HepG2 (cell line): ENCODE data around the gene SOCS7. TPM values are rescaled to one million over a fixed set of nuclear protein-coding genes. Genes with fewer than 3 reads are reported as not detected.

Experiments used
- EED ChIP-seq: sonication (generic); formaldehyde crosslinking; IDR thresholded peaks from 2 replicates; pipeline ENCODE4 v1.5.0; 2020; ENCODE audit warnings: mild to moderate bottlenecking, missing genetic modification reagents
- IRF2 ChIP-seq: IDR thresholded peaks from 2 replicates; pipeline ENCODE4 v1.6.1; 2018; ENCODE audit warnings: missing genetic modification reagents, missing compliant biosample characterization
- PAWR ChIP-seq: sonication (generic); formaldehyde crosslinking; IDR thresholded peaks from 2 replicates; pipeline ENCODE4 v1.4.0; 2020; ENCODE audit warnings: missing genetic modification reagents, mild to moderate bottlenecking, borderline replicate concordance
- SCMH1 ChIP-seq: sonication (generic); formaldehyde crosslinking; IDR thresholded peaks from 2 replicates; pipeline ENCODE4 v1.9.0; 2021; ENCODE audit warnings: missing genetic modification reagents, mild to moderate bottlenecking, borderline replicate concordance
- XRCC5 ChIP-seq: fragments of 200-400 bp; formaldehyde crosslinking; optimal IDR thresholded peaks from 2 replicates; pipeline ENCODE3; 2017; ENCODE audit warnings: mild to moderate bottlenecking, low read length
- ZNF335 ChIP-seq: sonication (generic); formaldehyde crosslinking; IDR thresholded peaks from 2 replicates; pipeline ENCODE4 v1.4.0; 2020; ENCODE audit warnings: missing genetic modification reagents
- ZNF431 ChIP-seq: sonication (generic); formaldehyde crosslinking; IDR thresholded peaks from 2 replicates; pipeline ENCODE4 v1.9.0; 2022; ENCODE audit warnings: missing genetic modification reagents, low read depth, mild to moderate bottlenecking, borderline replicate concordance
- ZNF451 ChIP-seq: sonication (generic); formaldehyde crosslinking; IDR thresholded peaks from 2 replicates; pipeline ENCODE4 v1.5.0; 2020; ENCODE audit warnings: mild to moderate bottlenecking, missing genetic modification reagents
- ZNF567 ChIP-seq: sonication (generic); formaldehyde crosslinking; IDR thresholded peaks from 2 replicates; pipeline ENCODE4 v1.8.1; 2023; ENCODE audit warnings: mild to moderate bottlenecking, missing genetic modification reagents, borderline replicate concordance
- ZNF644 ChIP-seq: IDR thresholded peaks from 2 replicates; pipeline ENCODE4 v1.6.1; 2016; ENCODE audit warnings: low read depth
- ZNF670 ChIP-seq: sonication (generic); formaldehyde crosslinking; IDR thresholded peaks from 2 replicates; pipeline ENCODE4 v1.8.0; 2022; ENCODE audit warnings: mild to moderate bottlenecking, missing genetic modification reagents, borderline replicate concordance
- ZNF749 ChIP-seq: sonication (generic); formaldehyde crosslinking; IDR thresholded peaks from 2 replicates; pipeline ENCODE4 v1.8.0; 2022; ENCODE audit warnings: mild to moderate bottlenecking, missing genetic modification reagents, moderate library complexity, borderline replicate concordance
- ZSCAN30 ChIP-seq: sonication (generic); formaldehyde crosslinking; IDR thresholded peaks from 2 replicates; pipeline ENCODE4 v1.5.0; 2020; ENCODE audit warnings: mild to moderate bottlenecking, missing genetic modification reagents
- polyA plus RNA-seq, 8 experiments: library from polyadenylated mRNA; depleted of rRNA in 3 of 8; stranded (reverse) in 7 of 8; unstranded in 1 of 8; fragments of >200 nt; fragmentation: Illumina TruSeq in 4 of 8; extraction: Trizol in 4 of 8; gene quantifications; 2 replicates each; pipeline versions ENCODE4 v1.2.1 to v1.2.3, GENCODE V29; 2011 to 2016; ENCODE audit warnings: low read depth in 4 of 8, missing spikeins in 1 of 8, mixed read lengths in 1 of 8; ENCODE audit not compliant: insufficient read depth in 1 of 8
- total RNA-seq, 5 experiments: library from RNA; depleted of rRNA; stranded (reverse); fragments of >200 nt; fragmentation: Illumina TruSeq; extraction: Trizol; gene quantifications; 2 replicates each; pipeline ENCODE4 v1.2.3, GENCODE V29; 2016; ENCODE audit warnings: low read depth in 1 of 5
- TF ChIP-seq, protein P1 (sequence below): sonication (generic); formaldehyde crosslinking; IDR thresholded peaks from 2 replicates; pipeline ENCODE4 v1.5.1; 2020; ENCODE audit warnings: missing genetic modification reagents, mild to moderate bottlenecking, borderline replicate concordance
- TF ChIP-seq, protein P2 (sequence below): sonication (generic); formaldehyde crosslinking; IDR thresholded peaks from 2 replicates; pipeline ENCODE4 v1.4.0; 2020; ENCODE audit warnings: missing genetic modification reagents, mild to moderate bottlenecking, borderline replicate concordance
- TF ChIP-seq, protein P3 (sequence below): sonication (generic); formaldehyde crosslinking; IDR thresholded peaks from 2 replicates; pipeline ENCODE4 v1.4.0; 2020; ENCODE audit warnings: missing genetic modification reagents
- TF ChIP-seq, protein P4 (sequence below): sonication (generic); formaldehyde crosslinking; IDR thresholded peaks from 2 replicates; pipeline ENCODE4 v1.4.0; 2020; ENCODE audit warnings: low read depth, mild to moderate bottlenecking, missing genetic modification reagents

SOCS7 gene
- total and polyA plus RNA-seq, 2 of the 13 experiments (the other 11 are each of a cell fraction or from before 2014, with no cell fraction given) = 19.2 to 24.2 TPM

DNA sequence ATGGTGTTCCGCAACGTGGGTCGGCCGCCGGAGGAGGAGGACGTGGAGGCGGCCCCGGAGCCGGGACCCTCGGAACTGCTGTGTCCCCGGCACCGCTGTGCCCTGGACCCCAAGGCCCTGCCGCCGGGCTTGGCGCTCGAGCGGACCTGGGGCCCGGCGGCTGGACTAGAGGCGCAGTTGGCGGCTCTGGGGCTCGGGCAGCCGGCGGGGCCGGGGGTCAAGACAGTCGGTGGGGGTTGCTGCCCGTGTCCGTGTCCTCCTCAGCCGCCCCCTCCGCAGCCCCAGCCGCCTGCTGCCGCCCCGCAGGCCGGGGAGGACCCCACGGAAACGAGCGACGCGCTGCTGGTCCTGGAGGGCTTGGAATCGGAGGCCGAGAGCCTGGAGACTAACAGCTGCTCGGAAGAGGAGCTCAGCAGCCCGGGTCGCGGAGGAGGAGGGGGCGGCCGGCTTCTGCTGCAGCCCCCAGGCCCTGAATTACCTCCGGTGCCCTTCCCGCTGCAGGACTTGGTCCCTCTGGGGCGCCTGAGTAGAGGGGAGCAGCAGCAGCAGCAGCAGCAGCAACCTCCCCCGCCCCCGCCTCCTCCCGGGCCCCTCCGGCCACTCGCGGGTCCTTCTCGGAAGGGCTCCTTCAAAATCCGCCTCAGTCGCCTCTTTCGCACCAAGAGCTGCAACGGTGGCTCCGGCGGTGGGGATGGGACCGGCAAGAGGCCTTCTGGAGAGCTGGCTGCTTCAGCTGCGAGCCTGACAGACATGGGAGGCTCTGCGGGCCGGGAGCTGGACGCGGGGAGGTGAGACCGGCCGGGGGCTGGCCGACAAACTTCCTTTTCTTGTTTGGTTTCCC, 821 bp downstream of the SOCS7 start (continued):
- TF ChIP-seq, protein P1, sequence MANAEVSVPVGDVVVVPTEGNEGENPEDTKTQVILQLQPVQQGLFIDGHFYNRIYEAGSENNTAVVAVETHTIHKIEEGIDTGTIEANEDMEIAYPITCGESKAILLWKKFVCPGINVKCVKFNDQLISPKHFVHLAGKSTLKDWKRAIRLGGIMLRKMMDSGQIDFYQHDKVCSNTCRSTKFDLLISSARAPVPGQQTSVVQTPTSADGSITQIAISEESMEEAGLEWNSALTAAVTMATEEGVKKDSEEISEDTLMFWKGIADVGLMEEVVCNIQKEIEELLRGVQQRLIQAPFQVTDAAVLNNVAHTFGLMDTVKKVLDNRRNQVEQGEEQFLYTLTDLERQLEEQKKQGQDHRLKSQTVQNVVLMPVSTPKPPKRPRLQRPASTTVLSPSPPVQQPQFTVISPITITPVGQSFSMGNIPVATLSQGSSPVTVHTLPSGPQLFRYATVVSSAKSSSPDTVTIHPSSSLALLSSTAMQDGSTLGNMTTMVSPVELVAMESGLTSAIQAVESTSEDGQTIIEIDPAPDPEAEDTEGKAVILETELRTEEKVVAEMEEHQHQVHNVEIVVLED (CRISPR knock-in tag) = no peak
- TF ChIP-seq ZNF431 (CRISPR knock-in tag) (no peak), ZNF451 (CRISPR knock-in tag) (no peak), IRF2 (0 out of 2 replicates have a peak, but pooled peaks have one; percentile 33), ZNF670 (CRISPR knock-in tag) (no peak), PAWR (CRISPR knock-in tag) (no peak), XRCC5 (no peak), ZNF749 (CRISPR knock-in tag) (no peak), EED (no peak), ZNF567 (CRISPR knock-in tag) (no peak), ZSCAN30 (CRISPR knock-in tag) (no peak), ZNF335 (CRISPR knock-in tag) (no peak), SCMH1 (CRISPR knock-in tag) (no peak), ZNF644 (CRISPR knock-in tag) (no peak)
- TF ChIP-seq, protein P2, sequence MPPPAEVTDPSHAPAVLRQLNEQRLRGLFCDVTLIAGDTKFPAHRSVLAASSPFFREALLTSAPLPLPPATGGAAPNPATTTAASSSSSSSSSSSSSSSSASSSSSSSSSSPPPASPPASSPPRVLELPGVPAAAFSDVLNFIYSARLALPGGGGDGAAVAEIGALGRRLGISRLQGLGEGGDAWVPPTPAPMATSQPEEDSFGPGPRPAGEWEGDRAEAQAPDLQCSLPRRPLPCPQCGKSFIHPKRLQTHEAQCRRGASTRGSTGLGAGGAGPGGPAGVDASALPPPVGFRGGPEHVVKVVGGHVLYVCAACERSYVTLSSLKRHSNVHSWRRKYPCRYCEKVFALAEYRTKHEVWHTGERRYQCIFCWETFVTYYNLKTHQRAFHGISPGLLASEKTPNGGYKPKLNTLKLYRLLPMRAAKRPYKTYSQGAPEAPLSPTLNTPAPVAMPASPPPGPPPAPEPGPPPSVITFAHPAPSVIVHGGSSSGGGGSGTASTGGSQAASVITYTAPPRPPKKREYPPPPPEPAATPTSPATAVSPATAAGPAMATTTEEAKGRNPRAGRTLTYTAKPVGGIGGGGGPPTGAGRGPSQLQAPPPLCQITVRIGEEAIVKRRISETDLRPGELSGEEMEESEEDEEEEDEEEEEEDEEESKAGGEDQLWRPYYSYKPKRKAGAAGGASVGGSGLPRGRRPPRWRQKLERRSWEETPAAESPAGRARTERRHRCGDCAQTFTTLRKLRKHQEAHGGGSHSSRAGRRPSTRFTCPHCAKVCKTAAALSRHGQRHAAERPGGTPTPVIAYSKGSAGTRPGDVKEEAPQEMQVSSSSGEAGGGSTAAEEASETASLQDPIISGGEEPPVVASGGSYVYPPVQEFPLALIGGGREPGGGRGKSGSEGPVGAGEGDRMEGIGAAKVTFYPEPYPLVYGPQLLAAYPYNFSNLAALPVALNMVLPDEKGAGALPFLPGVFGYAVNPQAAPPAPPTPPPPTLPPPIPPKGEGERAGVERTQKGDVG (CRISPR knock-in tag) = no peak
- TF ChIP-seq, protein P3, sequence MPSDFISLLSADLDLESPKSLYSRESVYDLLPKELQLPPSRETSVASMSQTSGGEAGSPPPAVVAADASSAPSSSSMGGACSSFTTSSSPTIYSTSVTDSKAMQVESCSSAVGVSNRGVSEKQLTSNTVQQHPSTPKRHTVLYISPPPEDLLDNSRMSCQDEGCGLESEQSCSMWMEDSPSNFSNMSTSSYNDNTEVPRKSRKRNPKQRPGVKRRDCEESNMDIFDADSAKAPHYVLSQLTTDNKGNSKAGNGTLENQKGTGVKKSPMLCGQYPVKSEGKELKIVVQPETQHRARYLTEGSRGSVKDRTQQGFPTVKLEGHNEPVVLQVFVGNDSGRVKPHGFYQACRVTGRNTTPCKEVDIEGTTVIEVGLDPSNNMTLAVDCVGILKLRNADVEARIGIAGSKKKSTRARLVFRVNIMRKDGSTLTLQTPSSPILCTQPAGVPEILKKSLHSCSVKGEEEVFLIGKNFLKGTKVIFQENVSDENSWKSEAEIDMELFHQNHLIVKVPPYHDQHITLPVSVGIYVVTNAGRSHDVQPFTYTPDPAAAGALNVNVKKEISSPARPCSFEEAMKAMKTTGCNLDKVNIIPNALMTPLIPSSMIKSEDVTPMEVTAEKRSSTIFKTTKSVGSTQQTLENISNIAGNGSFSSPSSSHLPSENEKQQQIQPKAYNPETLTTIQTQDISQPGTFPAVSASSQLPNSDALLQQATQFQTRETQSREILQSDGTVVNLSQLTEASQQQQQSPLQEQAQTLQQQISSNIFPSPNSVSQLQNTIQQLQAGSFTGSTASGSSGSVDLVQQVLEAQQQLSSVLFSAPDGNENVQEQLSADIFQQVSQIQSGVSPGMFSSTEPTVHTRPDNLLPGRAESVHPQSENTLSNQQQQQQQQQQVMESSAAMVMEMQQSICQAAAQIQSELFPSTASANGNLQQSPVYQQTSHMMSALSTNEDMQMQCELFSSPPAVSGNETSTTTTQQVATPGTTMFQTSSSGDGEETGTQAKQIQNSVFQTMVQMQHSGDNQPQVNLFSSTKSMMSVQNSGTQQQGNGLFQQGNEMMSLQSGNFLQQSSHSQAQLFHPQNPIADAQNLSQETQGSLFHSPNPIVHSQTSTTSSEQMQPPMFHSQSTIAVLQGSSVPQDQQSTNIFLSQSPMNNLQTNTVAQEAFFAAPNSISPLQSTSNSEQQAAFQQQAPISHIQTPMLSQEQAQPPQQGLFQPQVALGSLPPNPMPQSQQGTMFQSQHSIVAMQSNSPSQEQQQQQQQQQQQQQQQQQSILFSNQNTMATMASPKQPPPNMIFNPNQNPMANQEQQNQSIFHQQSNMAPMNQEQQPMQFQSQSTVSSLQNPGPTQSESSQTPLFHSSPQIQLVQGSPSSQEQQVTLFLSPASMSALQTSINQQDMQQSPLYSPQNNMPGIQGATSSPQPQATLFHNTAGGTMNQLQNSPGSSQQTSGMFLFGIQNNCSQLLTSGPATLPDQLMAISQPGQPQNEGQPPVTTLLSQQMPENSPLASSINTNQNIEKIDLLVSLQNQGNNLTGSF (CRISPR knock-in tag) = 0 out of 2 replicates have a peak, but pooled peaks have one; percentile 1
- TF ChIP-seq, protein P4, sequence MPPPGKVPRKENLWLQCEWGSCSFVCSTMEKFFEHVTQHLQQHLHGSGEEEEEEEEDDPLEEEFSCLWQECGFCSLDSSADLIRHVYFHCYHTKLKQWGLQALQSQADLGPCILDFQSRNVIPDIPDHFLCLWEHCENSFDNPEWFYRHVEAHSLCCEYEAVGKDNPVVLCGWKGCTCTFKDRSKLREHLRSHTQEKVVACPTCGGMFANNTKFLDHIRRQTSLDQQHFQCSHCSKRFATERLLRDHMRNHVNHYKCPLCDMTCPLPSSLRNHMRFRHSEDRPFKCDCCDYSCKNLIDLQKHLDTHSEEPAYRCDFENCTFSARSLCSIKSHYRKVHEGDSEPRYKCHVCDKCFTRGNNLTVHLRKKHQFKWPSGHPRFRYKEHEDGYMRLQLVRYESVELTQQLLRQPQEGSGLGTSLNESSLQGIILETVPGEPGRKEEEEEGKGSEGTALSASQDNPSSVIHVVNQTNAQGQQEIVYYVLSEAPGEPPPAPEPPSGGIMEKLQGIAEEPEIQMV (CRISPR knock-in tag) = no peak
